B cell (primary cell): ENCODE measurements around the gene SEMA6C. TPM values are rescaled to one million over a fixed set of nuclear protein-coding genes. Genes with fewer than 3 reads are reported as not detected.

Source experiments
- ATAC-seq: fragments of 200-7000 bp; cut with Tn5 transposase; one replicate; pipeline ENCODE4 v1.10.0; 2021; ENCODE audit warnings: low read depth, mild to moderate bottlenecking, moderate number of reproducible peaks, moderate library complexity
- CTCF ChIA-PET: fragments of 350-600 bp; sonication (Branson Sonifier 250); formaldehyde crosslinking; loops from one replicate; lab custom pipeline; 2021; ENCODE audit warnings: antibody characterized with exemption, inconsistent platforms; lab: Charles Lee
- POLR2A ChIA-PET: fragments of 350-600 bp; sonication (Branson Sonifier 250); formaldehyde crosslinking; loops from one replicate; lab custom pipeline; 2021; ENCODE audit warnings: antibody characterized with exemption; lab: Charles Lee
- DNase-seq: peaks from one replicate; pipeline ENCODE4 v3.0.0; 2013
- H2AFZ ChIP-seq: 2 replicates; pipeline ENCODE4 v1.6.1; 2012; ENCODE audit warnings: mild to moderate bottlenecking, low read depth, low read length; ENCODE audit not compliant: insufficient read depth, poor library complexity, severe bottlenecking
- H3K27ac ChIP-seq, 2 donors: 1 replicate in 1 of 2; 2 replicates in 1 of 2; pipeline ENCODE4 v1.5.1; 2012 to 2013; ENCODE audit warnings: low read length in 2 of 2, mild to moderate bottlenecking in 2 of 2, moderate library complexity in 1 of 2
- H3K27me3 ChIP-seq, 4 experiments: fragments of 200-600 bp in 1 of 4; sonication (generic) in 1 of 4; replicated peaks in 1 of 4; 1 replicate in 2 of 4; 2 replicates in 2 of 4; pipeline versions ENCODE4 v1.6.1 to v1.7.0; 2013 to 2016; ENCODE audit warnings: low read length in 3 of 4, mild to moderate bottlenecking in 2 of 4, mixed read lengths in 1 of 4, moderate library complexity in 1 of 4; ENCODE audit not compliant: insufficient read depth in 4 of 4, control insufficient read depth in 3 of 4; ENCODE audit errors: control extremely low read depth in 1 of 4
- H3K36me3 ChIP-seq, 2 experiments: replicated peaks in 1 of 2; 1 replicate in 1 of 2; 2 replicates in 1 of 2; pipeline versions ENCODE4 v1.6.1 to v1.7.1; 2013; ENCODE audit warnings: low read length in 1 of 2; ENCODE audit not compliant: insufficient read depth in 2 of 2, control insufficient read depth in 1 of 2; ENCODE audit errors: control extremely low read depth in 1 of 2, extremely low read depth in 1 of 2
- H3K4me1 ChIP-seq, 2 donors: fragments of 200-600 bp in 1 of 2; sonication (generic) in 1 of 2; 1 replicate in 1 of 2; 2 replicates in 1 of 2; pipeline versions ENCODE4 v1.5.1 to v1.6.1; 2013 to 2017; ENCODE audit warnings: low read length in 2 of 2; ENCODE audit not compliant: control insufficient read depth in 2 of 2, insufficient read depth in 2 of 2
- H3K4me2 ChIP-seq: replicated peaks from 2 replicates; pipeline ENCODE3; 2012; ENCODE audit warnings: mild to moderate bottlenecking, low read depth, low read length; ENCODE audit not compliant: poor library complexity, severe bottlenecking
- H3K4me3 ChIP-seq, 5 experiments: fragments of 200-600 bp in 1 of 5; sonication (generic) in 1 of 5; 1 replicate in 3 of 5; 2 replicates in 2 of 5; pipeline versions ENCODE4 v1.5.1 to v1.7.0; 2011 to 2016; ENCODE audit warnings: low read length in 4 of 5, mild to moderate bottlenecking in 4 of 5, low read depth in 2 of 5, control low read depth in 1 of 5, moderate library complexity in 1 of 5; ENCODE audit not compliant: insufficient read depth in 1 of 5; ENCODE audit errors: control extremely low read depth in 1 of 5, extremely low read depth in 1 of 5
- H3K79me2 ChIP-seq: fragments of 200-600 bp; sonication (generic); one replicate; pipeline ENCODE4 v1.6.0; 2016; ENCODE audit warnings: low read length; ENCODE audit not compliant: control insufficient read depth, insufficient read depth
- H3K9ac ChIP-seq: fragments of 200-600 bp; sonication (generic); 2 replicates; pipeline ENCODE4 v1.6.1; 2017; ENCODE audit warnings: mild to moderate bottlenecking, low read length, moderate library complexity
- H3K9me3 ChIP-seq, 3 donors: one replicate each; pipeline versions ENCODE4 v1.6.1 to v1.7.1; 2013; ENCODE audit warnings: low read length in 2 of 3; ENCODE audit not compliant: control insufficient read depth in 2 of 3, insufficient read depth in 1 of 3; ENCODE audit errors: control extremely low read depth in 1 of 3
- H4K20me1 ChIP-seq: 2 replicates; pipeline ENCODE4 v1.6.0; 2012; ENCODE audit warnings: mild to moderate bottlenecking, low read length; ENCODE audit not compliant: insufficient read depth, control insufficient read depth, poor library complexity, severe bottlenecking
- H3K27ac Mint-ChIP-seq: one replicate; pipeline ENCODE4 v1.8.0; 2021; ENCODE audit warnings: mixed read lengths
- H3K27me3 Mint-ChIP-seq: one replicate; pipeline ENCODE4 v1.8.0; 2021; ENCODE audit warnings: mixed read lengths
- H3K4me1 Mint-ChIP-seq: one replicate; pipeline ENCODE4 v1.8.0; 2021; ENCODE audit warnings: mixed read lengths
- H3K4me3 Mint-ChIP-seq: one replicate; pipeline ENCODE4 v1.8.0; 2021; ENCODE audit warnings: mixed read lengths
- H3K9me3 Mint-ChIP-seq: one replicate; pipeline ENCODE4 v1.8.0; 2022; ENCODE audit warnings: mixed read lengths; ENCODE audit not compliant: insufficient read depth
- CTCF ChIP-seq: fragments of 200-600 bp; IDR thresholded peaks from one replicate; pipeline ENCODE4 v1.8.0; 2022; ENCODE audit warnings: antibody characterized with exemption, mild to moderate bottlenecking
- EZH2 ChIP-seq: IDR thresholded peaks from 2 replicates; pipeline ENCODE4 v1.6.1; 2012; ENCODE audit warnings: borderline replicate concordance, low read depth, mild to moderate bottlenecking, moderate library complexity, low read length; ENCODE audit not compliant: insufficient read depth, poor library complexity, severe bottlenecking
- WGBS: methylation state at CpG from one replicate; pipeline ENCODE4 v1.1.5; 2013; ENCODE audit warnings: missing lambda C conversion rate; ENCODE audit not compliant: insufficient coverage; 5-methylcytosine and 5-hydroxymethylcytosine counted together
- intact Hi-C: fragments of 100-400 bp; cut with micrococcal nuclease; formaldehyde crosslinking; loops from one replicate; pipeline ENCODE4 v1.10.0; 2022
- polyA plus RNA-seq: library from polyadenylated mRNA; depleted of rRNA; stranded (reverse); fragments of >200 nt; gene quantifications from 2 replicates; pipeline ENCODE4 v1.2.3, GENCODE V29; 2012
- total RNA-seq, 2 donors: library from RNA; stranded (reverse); fragments of 120-200 nt in 1 of 2; gene quantifications; 1 replicate in 1 of 2; 2 replicates in 1 of 2; pipeline versions ENCODE4 v1.2.3 to v1.2.4, GENCODE V29; 2013 to 2022

Gene SEMA6C
- total and polyA plus RNA-seq, 2 donors (not counting 1 experiment from before 2014, with no cell fraction given): 0.86 to 1.3 TPM

- ChIA-PET CTCF (interaction anchor here (0.6 to 1.6 kb wide), 2 partner anchors 84 to 144 kb away, joined by 3 to 4 read pairs; no protein-coding TSS in a partner anchor), POLR2A (no interaction called here)
- no peaks in the 10 kb centered on the region for H3K27me3 Mint-ChIP-seq
- DNase-seq (no peak), ATAC-seq (no peak)
- Histone ChIP-seq H3K9ac (no peak overlapping the region), H3K9me3 (no peaks in the 10 kb centered on the region), H3K27me3 (no peaks in the 10 kb centered on the region), H2AFZ (no peak overlapping the region), H3K27ac (no peak overlapping the region), H3K4me3 (no peak overlapping the region), H3K79me2 (no peaks in the 10 kb centered on the region), H3K4me2 (no peak overlapping the region), H3K4me1 (no peaks in the 10 kb centered on the region), H3K36me3 (peaks cover 0 to 18% of the 10 kb centered on the region in 2 experiments), H4K20me1 (no peaks in the 10 kb centered on the region)
- H3K4me3 Mint-ChIP-seq: no peak overlapping the region
- intact Hi-C loops: no loop called here
- TF ChIP-seq CTCF: no peak
- TF ChIP-seq EZH2: no peak
- no peak overlapping the region for H3K27ac Mint-ChIP-seq
- no peaks in the 10 kb centered on the region for H3K4me1 Mint-ChIP-seq
- WGBS: 100% methylated on average over 1 of the region's 5 CpGs
- H3K9me3 Mint-ChIP-seq: no peaks in the 10 kb centered on the region
These were observed 38.1 kb downstream of the SEMA6C start for GRCh38 chr1:151108331-151108730.

- no peaks in the 10 kb centered on the region for H3K4me1 Mint-ChIP-seq
- H3K36me3 ChIP-seq: peaks cover 0 to 18% of the 10 kb centered on the region in 2 experiments
- WGBS: no CpG with 5 or more reads among the region's 2 CpGs
- ChIA-PET POLR2A (no interaction called here), CTCF (interaction anchor here (0.7 to 1.1 kb wide), 2 partner anchors 162 to 235 kb away, joined by 3 read pairs; no protein-coding TSS in a partner anchor)
- no peak overlapping the region for H3K4me3 Mint-ChIP-seq
- H3K27me3 Mint-ChIP-seq: no peaks in the 10 kb centered on the region
- no peaks in the 10 kb centered on the region for H4K20me1 ChIP-seq
- H3K4me1 ChIP-seq: no peaks in the 10 kb centered on the region
- H3K4me3 ChIP-seq: no peak overlapping the region
- H3K27ac ChIP-seq: no peak overlapping the region
- H3K4me2 ChIP-seq: no peak overlapping the region
- TF ChIP-seq CTCF (no peak), EZH2 (no peak)
- H3K27me3 ChIP-seq: no peaks in the 10 kb centered on the region
- H3K9ac ChIP-seq: no peak overlapping the region
- ATAC-seq (no peak), DNase-seq (no peak)
- no peaks in the 10 kb centered on the region for H3K79me2 ChIP-seq
- H3K9me3 Mint-ChIP-seq: no peaks in the 10 kb centered on the region
- intact Hi-C loops: no loop called here
- no peaks in the 10 kb centered on the region for H3K9me3 ChIP-seq
- no peak overlapping the region for H2AFZ ChIP-seq
- H3K27ac Mint-ChIP-seq: no peak overlapping the region
These were observed 39.5 kb downstream of the SEMA6C start for GRCh38 chr1:151106894-151107293.
